Transverse colon (tissue), 4 donors: Measurements from ENCODE around the gene SLC16A4. TPM values are rescaled to one million over a fixed set of nuclear protein-coding genes. Genes with fewer than 3 reads are reported as not detected.

ENCODE experiments used
- DNase-seq: peaks from one replicate; pipeline ENCODE4 v3.0.0-alpha.2; 2019
- H3K27ac ChIP-seq, 4 donors: fragments of 200-600 bp; sonication (generic); 2 replicates each; pipeline ENCODE4 v1.5.1; 2016 to 2018; ENCODE audit warnings: inconsistent platforms in 4 of 4
- H3K27me3 ChIP-seq: fragments of 200-600 bp; sonication (generic); 2 replicates; pipeline ENCODE4 v1.5.1; 2017; ENCODE audit warnings: inconsistent platforms
- H3K36me3 ChIP-seq, 4 donors: fragments of 200-600 bp; sonication (generic); 2 replicates each; pipeline ENCODE4 v1.5.1; 2017 to 2019; ENCODE audit warnings: inconsistent platforms in 4 of 4
- H3K4me1 ChIP-seq, 4 donors: fragments of 200-600 bp; sonication (generic); 2 replicates each; pipeline ENCODE4 v1.5.1; 2017 to 2020; ENCODE audit warnings: inconsistent platforms in 4 of 4
- H3K4me3 ChIP-seq, 4 donors: fragments of 200-600 bp; sonication (generic); 1 replicate in 1 of 4; 2 replicates in 3 of 4; pipeline versions ENCODE4 v1.5.1 to v1.6.1; 2017 to 2019; ENCODE audit warnings: inconsistent platforms in 4 of 4
- H3K9me3 ChIP-seq, 2 donors: fragments of 200-600 bp; sonication (generic); 2 replicates each; pipeline ENCODE4 v1.5.1; 2017 to 2019; ENCODE audit warnings: inconsistent platforms in 2 of 2
- CTCF ChIP-seq, 5 experiments: fragments of 200-600 bp in 3 of 5; fragments of 450-650 bp in 2 of 5; sonication (generic) in 3 of 5; IDR thresholded peaks; 1 replicate in 2 of 5; 2 replicates in 3 of 5; pipeline ENCODE4 v1.5.1; 2016 to 2017; ENCODE audit warnings: antibody characterized with exemption in 5 of 5, inconsistent platforms in 3 of 5, mild to moderate bottlenecking in 2 of 5, moderate library complexity in 1 of 5
- EP300 ChIP-seq: sonication (generic); formaldehyde crosslinking; IDR thresholded peaks from one replicate; pipeline ENCODE4 v1.6.1; 2017; ENCODE audit warnings: antibody characterized with exemption, low read depth
- POLR2A ChIP-seq: fragments of 450-650 bp; IDR thresholded peaks from one replicate; pipeline ENCODE4 v1.6.1; 2016; ENCODE audit warnings: antibody characterized with exemption, mild to moderate bottlenecking, moderate library complexity
- POLR2AphosphoS5 ChIP-seq, 3 donors: sonication (generic); formaldehyde crosslinking; IDR thresholded peaks; one replicate each; pipeline ENCODE4 v1.6.1; 2016; ENCODE audit warnings: antibody characterized with exemption in 3 of 3
- WGBS, 2 donors: methylation state at CpG; one replicate each; pipeline ENCODE4 v1.1.5; 2018; ENCODE audit warnings: low coverage in 1 of 2; 5-methylcytosine and 5-hydroxymethylcytosine counted together
- in situ Hi-C, 4 donors: fragments of 200-750 bp; cut with MboI; loops; one replicate each; pipeline versions ENCODE4 v1.15.0 to v1.15.1; 2017; ENCODE audit warnings: low sequenced_read_pairs in 3 of 4, low pct_ligation_motif_present in 1 of 4, low pct_unique_long_range_greater_than_20kb in 1 of 4
- intact Hi-C: fragments of 100-400 bp; cut with DNase I; formaldehyde crosslinking; loops from one replicate; pipeline ENCODE4 v1.15.1; 2023; ENCODE audit warnings: low total_unique reads
- total RNA-seq, 4 donors: library from RNA; depleted of rRNA; stranded (reverse); fragments of >200 nt; gene quantifications; one replicate each; pipeline ENCODE4 v1.1.0, GENCODE V29; 2016

Gene SLC16A4
- total RNA-seq, 4 donors from 2014 or later, result 1.4 to 3.7 (median 3.2) TPM; not detected in 1

GRCh38 chr1:110338886-110339406 lies 51.9 kb downstream of the SLC16A4 start, which contains the start of gene RBM15:
Gene RBM15, plus strand, starts transcription at chr1:110339377. Its CDS starts 29 bp downstream, at chr1:110339406.
- TF ChIP-seq POLR2A (no peak), CTCF (IDR thresholded peaks at IDR 0.05) (no peak), POLR2AphosphoS5 (IDR thresholded peaks at IDR 0.05) (peak in 1 of 3 donors; percentile 9)
- intact Hi-C loops, result no loop called here
- H3K27me3 ChIP-seq, result no peaks in the 10 kb centered on the region
- WGBS, 2 donors, result 0 to 1% methylated on average over 12 to 25 of the region's 25 CpGs
- H3K36me3 ChIP-seq, result peaks cover 0 to 6% (median 0%) of the 10 kb centered on the region in 4 donors
- H3K4me1 ChIP-seq, result peaks cover 34 to 74% (median 60%) of the 10 kb centered on the region in 4 donors
- H3K9me3 ChIP-seq, result no peaks in the 10 kb centered on the region
- peak within 1 kb of the TSS; percentile 94 to 99 (median 97) for H3K27ac ChIP-seq
- peak within 1 kb of the TSS; percentile 61 to 96 (median 93) for H3K4me3 ChIP-seq
- peak; percentile 98 for DNase-seq
- in situ Hi-C loops, result loop anchor here in 1 of 4 donors (25.0 kb wide), 1 partner anchor 302 kb away; the partner anchor contains the start of gene STRIP1

GRCh38 chr1:110338309-110338885 lies 52.4 kb downstream of the SLC16A4 start:
- TF ChIP-seq POLR2A, result peak; percentile 87
- TF ChIP-seq EP300, result peak; percentile 0
- peak; percentile 45 to 84 (median 82) for TF ChIP-seq POLR2AphosphoS5 (IDR thresholded peaks at IDR 0.05)
- peak; percentile 52 to 96 (median 58) for TF ChIP-seq CTCF (IDR thresholded peaks at IDR 0.05)
- Histone ChIP-seq H3K36me3 (peaks cover 0 to 1% (median 0%) of the 10 kb centered on the region in 4 donors), H3K27me3 (no peaks in the 10 kb centered on the region), H3K9me3 (no peaks in the 10 kb centered on the region), H3K27ac (peak overlapping the region; percentile 94 to 99 (median 97)), H3K4me3 (peak overlapping the region; percentile 51 to 96 (median 81)), H3K4me1 (peaks cover 28 to 73% (median 55%) of the 10 kb centered on the region in 4 donors)
- in situ Hi-C loops (loop anchor here in 1 of 4 donors (25.0 kb wide), 1 partner anchor 301 kb away; the partner anchor contains the start of gene STRIP1), intact Hi-C loops (no loop called here)
- 1% methylated on average over 29 of the region's 57 CpGs; no CpG with 5 or more reads in 1 of the 2 donors for WGBS, 2 donors
- peak; percentile 96 for DNase-seq

GRCh38 chr1:110337704-110338308 lies 53.0 kb downstream of the SLC16A4 start:
- intact Hi-C loops, result no loop called here
- H3K27ac ChIP-seq, result peak overlapping the region; percentile 94 to 99 (median 97)
- 1% methylated on average over 32 of the region's 36 CpGs; no CpG with 5 or more reads in 1 of the 2 donors for WGBS, 2 donors
- no peaks in the 10 kb centered on the region for H3K36me3 ChIP-seq
- H3K4me3 ChIP-seq, result peak overlapping the region; percentile 51 to 96 (median 81)
- in situ Hi-C loops, result loop anchor here in 1 of 4 donors (25.0 kb wide), 1 partner anchor 301 kb away; the partner anchor contains the start of gene STRIP1
- H3K9me3 ChIP-seq, result no peaks in the 10 kb centered on the region
- peaks cover 28 to 67% (median 49%) of the 10 kb centered on the region in 4 donors for H3K4me1 ChIP-seq
- no peak for TF ChIP-seq POLR2AphosphoS5 (IDR thresholded peaks at IDR 0.05)
- no peak for TF ChIP-seq POLR2A
- TF ChIP-seq CTCF (IDR thresholded peaks at IDR 0.05), result no peak
- TF ChIP-seq EP300, result peak; percentile 1
- DNase-seq, result peak; percentile 68
- no peaks in the 10 kb centered on the region for H3K27me3 ChIP-seq
